ENCODE results near the gene FOXJ3.

Gene FOXJ3

GRCh38 chr1:42155362-42155761, 179.7 kb downstream of the FOXJ3 start:
- H3K9me3 ChIP-seq (ENCODE audit: control insufficient read depth in 5 of 5, low read length in 5 of 5): peaks cover 0 to 2% (median 0%) of the 10 kb centered on the region in 5 donors
- no peak overlapping the region for H3K9ac ChIP-seq (ENCODE audit: low read length in 5 of 5)
- no peaks in the 10 kb centered on the region for H3K4me1 ChIP-seq (ENCODE audit: control insufficient read depth in 5 of 5, insufficient read depth in 5 of 5, low read length in 5 of 5)
- no peak overlapping the region for H3K27ac ChIP-seq (ENCODE audit: low read depth, low read length)
- no peak overlapping the region for H3K4me3 ChIP-seq (ENCODE audit: low read depth in 1 of 5, low read length in 5 of 5)
- H3K36me3 ChIP-seq (ENCODE audit: control insufficient read depth in 5 of 5, insufficient read depth in 5 of 5, low read length in 5 of 5): no peaks in the 10 kb centered on the region
- H3K27me3 ChIP-seq (ENCODE audit: control insufficient read depth in 5 of 5, insufficient read depth in 4 of 5, low read length in 5 of 5): no peaks in the 10 kb centered on the region

GRCh38 chr1:42154685-42155084, 180.3 kb downstream of the FOXJ3 start:
- Histone ChIP-seq H3K4me1 (ENCODE audit: control insufficient read depth in 5 of 5, insufficient read depth in 5 of 5, low read length in 5 of 5) (no peaks in the 10 kb centered on the region), H3K27ac (ENCODE audit: low read depth, low read length) (no peak overlapping the region), H3K36me3 (ENCODE audit: control insufficient read depth in 5 of 5, insufficient read depth in 5 of 5, low read length in 5 of 5) (no peaks in the 10 kb centered on the region)

GRCh38 chr1:42153624-42154023, 181.4 kb downstream of the FOXJ3 start:
- Histone ChIP-seq H3K4me1 (ENCODE audit: control insufficient read depth in 5 of 5, insufficient read depth in 5 of 5, low read length in 5 of 5) (no peaks in the 10 kb centered on the region), H3K36me3 (ENCODE audit: control insufficient read depth in 5 of 5, insufficient read depth in 5 of 5, low read length in 5 of 5) (no peaks in the 10 kb centered on the region), H3K9ac (ENCODE audit: low read length in 5 of 5) (no peak overlapping the region), H3K4me3 (ENCODE audit: low read depth in 1 of 5, low read length in 5 of 5) (no peak overlapping the region), H3K27ac (ENCODE audit: low read depth, low read length) (no peak overlapping the region), H3K9me3 (ENCODE audit: control insufficient read depth in 5 of 5, low read length in 5 of 5) (no peaks in the 10 kb centered on the region), H3K27me3 (ENCODE audit: control insufficient read depth in 5 of 5, insufficient read depth in 4 of 5, low read length in 5 of 5) (no peaks in the 10 kb centered on the region)

More at GRCh38 chr1:42154685-42155084, 180.3 kb downstream of the FOXJ3 start:
- Histone ChIP-seq H3K27me3 (ENCODE audit: control insufficient read depth in 5 of 5, insufficient read depth in 4 of 5, low read length in 5 of 5) (no peaks in the 10 kb centered on the region), H3K9me3 (ENCODE audit: control insufficient read depth in 5 of 5, low read length in 5 of 5) (no peaks in the 10 kb centered on the region), H3K4me3 (ENCODE audit: low read depth in 1 of 5, low read length in 5 of 5) (no peak overlapping the region), H3K9ac (ENCODE audit: low read length in 5 of 5) (no peak overlapping the region)

DNA sequence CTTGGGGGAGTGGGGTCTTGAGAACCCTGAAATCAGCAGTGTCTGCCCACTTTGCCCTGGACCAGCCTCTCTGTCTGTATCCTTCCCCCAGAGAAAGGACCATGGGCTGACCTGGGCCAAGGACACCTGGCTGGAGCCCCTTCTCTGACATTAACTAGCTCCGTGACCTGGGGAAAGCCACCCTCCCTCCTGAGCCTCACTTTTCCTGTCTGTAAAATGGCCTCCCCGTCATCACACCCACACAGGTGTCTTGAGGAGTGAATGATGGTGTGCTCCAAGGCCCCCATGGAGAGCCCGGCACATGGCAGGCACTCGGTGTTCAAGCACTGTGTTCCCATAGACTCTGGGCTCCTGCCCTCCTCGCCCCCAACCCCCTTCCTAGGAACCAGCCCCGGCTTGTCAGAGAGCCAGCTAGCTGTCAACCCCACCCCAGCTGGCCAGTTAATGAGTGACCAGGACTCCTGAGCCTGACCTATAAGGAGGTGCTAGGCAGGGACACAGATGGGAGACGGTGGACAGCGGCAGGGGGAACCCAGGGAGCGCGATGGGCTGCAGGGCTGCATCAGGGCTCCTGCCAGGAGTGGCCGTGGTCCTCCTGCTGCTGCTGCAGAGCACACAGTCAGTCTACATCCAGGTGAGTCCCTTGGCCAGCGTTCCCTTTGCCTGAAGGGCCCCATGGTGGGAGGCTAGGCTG, 182.0 kb downstream of the FOXJ3 start, which contains the start of gene GUCA2B:
Gene GUCA2B, plus strand, starts transcription at position 504 of the 694 bp plus-strand sequence. Its CDS starts 41 bp downstream, at position 545.
- H3K9me3 ChIP-seq (ENCODE audit: control insufficient read depth in 5 of 5, low read length in 5 of 5): no peaks in the 10 kb centered on the region
- H3K4me1 ChIP-seq (ENCODE audit: control insufficient read depth in 5 of 5, insufficient read depth in 5 of 5, low read length in 5 of 5): no peaks in the 10 kb centered on the region
- no peak within 1 kb of the TSS for H3K27ac ChIP-seq (ENCODE audit: low read depth, low read length)
- no peak within 1 kb of the TSS for H3K4me3 ChIP-seq (ENCODE audit: low read depth in 1 of 5, low read length in 5 of 5)
- no peaks in the 10 kb centered on the region for H3K27me3 ChIP-seq (ENCODE audit: control insufficient read depth in 5 of 5, insufficient read depth in 4 of 5, low read length in 5 of 5)
- H3K36me3 ChIP-seq (ENCODE audit: control insufficient read depth in 5 of 5, insufficient read depth in 5 of 5, low read length in 5 of 5): no peaks in the 10 kb centered on the region
- H3K9ac ChIP-seq (ENCODE audit: low read length in 5 of 5): no peak within 1 kb of the TSS

- H3K36me3 ChIP-seq (ENCODE audit: control insufficient read depth in 5 of 5, insufficient read depth in 5 of 5, low read length in 5 of 5): no peaks in the 10 kb centered on the region
- no peaks in the 10 kb centered on the region for H3K9me3 ChIP-seq (ENCODE audit: control insufficient read depth in 5 of 5, low read length in 5 of 5)
- peaks cover 0 to 2% (median 0%) of the 10 kb centered on the region in 5 donors for H3K4me1 ChIP-seq (ENCODE audit: control insufficient read depth in 5 of 5, insufficient read depth in 5 of 5, low read length in 5 of 5)
- H3K9ac ChIP-seq (ENCODE audit: low read length in 5 of 5): no peak overlapping the region
- H3K27ac ChIP-seq (ENCODE audit: low read depth, low read length): no peak overlapping the region
- peaks cover 0 to under 1% (median 0%) of the 10 kb centered on the region in 5 donors for H3K27me3 ChIP-seq (ENCODE audit: control insufficient read depth in 5 of 5, insufficient read depth in 4 of 5, low read length in 5 of 5)
- no peak overlapping the region for H3K4me3 ChIP-seq (ENCODE audit: low read depth in 1 of 5, low read length in 5 of 5)
Measured at GRCh38 chr1:42152119-42152518, 182.9 kb downstream of the FOXJ3 start.

DNA sequence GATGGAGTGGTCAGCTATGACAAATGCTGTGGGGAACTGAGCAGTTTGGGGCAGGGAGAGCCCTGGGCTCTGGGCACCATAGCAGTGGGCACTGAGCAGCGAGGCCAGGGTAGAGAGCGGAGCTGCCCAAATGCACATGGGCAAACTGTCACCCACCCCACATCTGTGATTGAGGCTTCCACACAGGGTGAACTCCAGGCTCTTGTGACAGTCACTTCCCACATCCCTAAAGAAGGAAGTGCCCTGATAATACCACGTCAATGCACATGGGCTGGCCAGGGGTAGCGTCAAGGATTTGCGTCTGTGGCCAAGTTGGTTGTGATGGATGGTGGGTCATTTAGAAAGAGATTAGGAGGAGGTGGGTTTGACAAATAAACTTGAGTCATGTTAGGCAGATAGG, 184.4 kb downstream of the FOXJ3 start:
- Histone ChIP-seq H3K4me3 (ENCODE audit: low read depth in 1 of 5, low read length in 5 of 5) (no peak overlapping the region), H3K27me3 (ENCODE audit: control insufficient read depth in 5 of 5, insufficient read depth in 4 of 5, low read length in 5 of 5) (peaks cover 6 to 14% (median 9%) of the 10 kb centered on the region in 5 donors), H3K4me1 (ENCODE audit: control insufficient read depth in 5 of 5, insufficient read depth in 5 of 5, low read length in 5 of 5) (peaks cover 3 to 16% (median 6%) of the 10 kb centered on the region in 5 donors), H3K9me3 (ENCODE audit: control insufficient read depth in 5 of 5, low read length in 5 of 5) (no peaks in the 10 kb centered on the region), H3K36me3 (ENCODE audit: control insufficient read depth in 5 of 5, insufficient read depth in 5 of 5, low read length in 5 of 5) (no peaks in the 10 kb centered on the region), H3K27ac (ENCODE audit: low read depth, low read length) (no peak overlapping the region), H3K9ac (ENCODE audit: low read length in 5 of 5) (no peak overlapping the region)

GRCh38 chr1:42148166-42148565, 186.9 kb downstream of the FOXJ3 start:
- Histone ChIP-seq H3K9me3 (ENCODE audit: control insufficient read depth in 5 of 5, low read length in 5 of 5) (no peaks in the 10 kb centered on the region), H3K27ac (ENCODE audit: low read depth, low read length) (no peak overlapping the region), H3K4me1 (ENCODE audit: control insufficient read depth in 5 of 5, insufficient read depth in 5 of 5, low read length in 5 of 5) (peaks cover 3 to 19% (median 8%) of the 10 kb centered on the region in 5 donors), H3K27me3 (ENCODE audit: control insufficient read depth in 5 of 5, insufficient read depth in 4 of 5, low read length in 5 of 5) (peaks cover 9 to 29% (median 17%) of the 10 kb centered on the region in 5 donors), H3K36me3 (ENCODE audit: control insufficient read depth in 5 of 5, insufficient read depth in 5 of 5, low read length in 5 of 5) (no peaks in the 10 kb centered on the region), H3K9ac (ENCODE audit: low read length in 5 of 5) (no peak overlapping the region), H3K4me3 (ENCODE audit: low read depth in 1 of 5, low read length in 5 of 5) (no peak overlapping the region)

DNA sequence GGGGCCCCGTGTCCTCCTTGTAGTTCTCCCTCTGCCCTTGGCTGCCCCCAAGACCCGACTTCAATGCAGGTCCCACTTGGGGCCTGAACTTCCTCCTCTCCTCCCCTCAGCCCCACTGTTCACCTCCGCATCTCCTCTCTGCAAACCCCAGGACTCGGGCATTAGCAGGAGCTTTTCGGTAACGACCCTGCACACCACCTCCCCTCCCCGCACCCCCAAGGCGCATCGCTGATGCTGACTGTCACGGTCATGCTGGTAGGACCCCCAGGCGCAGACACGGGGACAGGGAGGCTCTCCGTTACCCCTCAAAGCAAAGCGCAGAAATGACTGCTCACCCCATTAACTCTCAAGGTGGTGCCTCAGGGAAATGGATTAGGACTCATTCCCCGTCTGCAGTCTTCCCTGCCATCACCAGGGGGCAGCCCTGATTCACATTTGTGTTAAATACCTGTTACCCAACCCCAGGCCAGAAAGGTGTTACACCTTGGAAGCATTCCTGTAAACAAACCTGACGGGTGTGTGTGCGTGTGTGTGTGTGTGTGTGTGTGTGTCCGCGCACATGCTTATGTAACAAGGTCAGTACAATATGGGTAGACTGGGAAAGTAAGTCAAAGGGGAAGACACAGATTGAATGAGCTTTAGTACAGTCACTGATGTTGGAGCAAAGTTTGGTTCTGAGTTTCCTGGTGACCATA, 188.3 kb downstream of the FOXJ3 start:
- no peak overlapping the region for H3K27ac ChIP-seq (ENCODE audit: low read depth, low read length)
- no peak overlapping the region for H3K9ac ChIP-seq (ENCODE audit: low read length in 5 of 5)
- no peaks in the 10 kb centered on the region for H3K9me3 ChIP-seq (ENCODE audit: control insufficient read depth in 5 of 5, low read length in 5 of 5)

DNA sequence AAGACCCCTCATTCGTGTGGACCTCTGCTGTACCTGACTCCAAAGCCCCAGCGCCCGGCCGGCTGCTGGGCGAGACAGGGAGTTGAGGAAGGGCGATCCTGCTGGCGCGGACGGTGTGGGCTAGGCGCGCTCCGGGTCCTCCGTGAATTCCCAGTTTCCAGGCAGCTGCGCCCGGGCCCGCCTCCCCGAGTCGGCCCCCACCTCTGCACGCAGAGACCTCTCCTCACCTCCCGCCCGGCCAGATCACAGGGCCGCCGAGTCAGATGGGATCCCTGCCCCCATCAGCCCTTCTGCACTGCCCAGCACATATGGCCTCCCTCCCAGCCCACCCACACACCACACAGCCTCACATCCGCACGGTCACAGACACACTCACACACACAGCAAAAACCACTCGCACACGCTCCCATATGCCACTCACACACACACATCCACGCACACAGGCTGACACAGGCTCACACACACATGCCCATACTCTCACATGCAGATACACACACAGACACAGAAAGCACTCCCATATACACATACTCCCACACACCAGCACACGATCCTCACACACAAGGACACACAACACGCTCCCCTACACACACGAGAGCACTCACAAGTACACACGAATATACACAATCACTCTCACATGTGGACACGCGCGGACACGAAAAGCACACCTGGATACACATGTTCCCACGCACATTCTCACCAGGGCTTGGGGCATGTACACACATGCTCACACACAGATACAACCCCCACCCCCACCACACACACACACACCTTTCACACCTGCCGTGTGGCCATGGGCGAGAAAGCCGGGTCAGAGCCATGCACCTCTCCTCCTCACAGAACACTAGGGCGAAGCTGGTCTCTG, 189.0 kb downstream of the FOXJ3 start:
- H3K27ac ChIP-seq (ENCODE audit: low read depth, low read length): no peak overlapping the region
- H3K9ac ChIP-seq (ENCODE audit: low read length in 5 of 5): no peak overlapping the region
- H3K9me3 ChIP-seq (ENCODE audit: control insufficient read depth in 5 of 5, low read length in 5 of 5): no peaks in the 10 kb centered on the region
- no peaks in the 10 kb centered on the region for H3K36me3 ChIP-seq (ENCODE audit: control insufficient read depth in 5 of 5, insufficient read depth in 5 of 5, low read length in 5 of 5)
- H3K27me3 ChIP-seq (ENCODE audit: control insufficient read depth in 5 of 5, insufficient read depth in 4 of 5, low read length in 5 of 5): peaks cover 9 to 38% (median 22%) of the 10 kb centered on the region in 5 donors
- peaks cover 3 to 19% (median 8%) of the 10 kb centered on the region in 5 donors for H3K4me1 ChIP-seq (ENCODE audit: control insufficient read depth in 5 of 5, insufficient read depth in 5 of 5, low read length in 5 of 5)
- H3K4me3 ChIP-seq (ENCODE audit: low read depth in 1 of 5, low read length in 5 of 5): no peak overlapping the region

More for the DNA sequence above, 188.3 kb downstream of the FOXJ3 start:
- Histone ChIP-seq H3K4me1 (ENCODE audit: control insufficient read depth in 5 of 5, insufficient read depth in 5 of 5, low read length in 5 of 5) (peaks cover 3 to 19% (median 8%) of the 10 kb centered on the region in 5 donors), H3K4me3 (ENCODE audit: low read depth in 1 of 5, low read length in 5 of 5) (no peak overlapping the region), H3K36me3 (ENCODE audit: control insufficient read depth in 5 of 5, insufficient read depth in 5 of 5, low read length in 5 of 5) (no peaks in the 10 kb centered on the region), H3K27me3 (ENCODE audit: control insufficient read depth in 5 of 5, insufficient read depth in 4 of 5, low read length in 5 of 5) (peaks cover 9 to 38% (median 22%) of the 10 kb centered on the region in 5 donors)

Measured in subcutaneous abdominal adipose tissue (tissue), 5 donors.